SK-N-SH (cell line): ENCODE results near the gene LDAH. TPM values are rescaled to one million over a fixed set of nuclear protein-coding genes. Genes with fewer than 3 reads are reported as not detected.

Experiments used
- CTCF ChIA-PET: fragments of 300-600, 350-600 bp; formaldehyde crosslinking; extraction: SDS; loops from one replicate; lab custom pipeline; 2021; lab: Yijun Ruan, JAX
- POLR2A ChIA-PET: fragments of 350-600 bp; sonication (Branson Sonifier 250); formaldehyde crosslinking; extraction: SDS; loops from one replicate; lab custom pipeline; 2020; ENCODE audit warnings: antibody characterized with exemption, inconsistent platforms; lab: Yijun Ruan, JAX
- DNase-seq: peaks from one replicate; pipeline ENCODE4 v3.0.0; 2012
- H2AFZ ChIP-seq: fragments of 200-600 bp; sonication (generic); 2 replicates; pipeline ENCODE4 v1.8.1; 2016; ENCODE audit warnings: antibody characterized with exemption, mild to moderate bottlenecking, low read depth
- H3F3A ChIP-seq: fragments of 200-600 bp; sonication (generic); replicated peaks from 2 replicates; pipeline ENCODE3; 2016; ENCODE audit warnings: antibody characterized with exemption, mild to moderate bottlenecking; ENCODE audit not compliant: insufficient read depth
- H3K27ac ChIP-seq, 2 experiments: fragments of 200-500 bp in 1 of 2; fragments of 200-600 bp in 1 of 2; sonication (Bioruptor generic) in 1 of 2; sonication (generic), shearing (Covaris generic) in 1 of 2; 2 replicates each; pipeline versions ENCODE4 v1.5.1 to v1.6.1; 2014 to 2016; ENCODE audit warnings: low read depth in 2 of 2, inconsistent platforms in 1 of 2, low read length in 1 of 2, mild to moderate bottlenecking in 1 of 2, mixed read lengths in 1 of 2
- H3K27me3 ChIP-seq: fragments of 200-600 bp; sonication (generic), shearing (Covaris generic); 2 replicates; pipeline ENCODE4 v1.6.1; 2016; ENCODE audit warnings: mixed run types; ENCODE audit not compliant: insufficient read depth
- H3K36me3 ChIP-seq, 2 experiments: fragments of 200-500 bp in 1 of 2; fragments of 200-600 bp in 1 of 2; sonication (Bioruptor generic) in 1 of 2; sonication (generic) in 1 of 2; replicated peaks in 1 of 2; 2 replicates each; pipeline versions ENCODE3 to v1.5.1; 2014 to 2016; ENCODE audit warnings: low read length in 1 of 2, mild to moderate bottlenecking in 1 of 2; ENCODE audit not compliant: insufficient read depth in 2 of 2, control insufficient read depth in 1 of 2
- H3K4me1 ChIP-seq, 2 experiments: fragments of 200-500 bp in 1 of 2; fragments of 200-600 bp in 1 of 2; sonication (Bioruptor generic) in 1 of 2; sonication (generic), shearing (Covaris generic) in 1 of 2; 2 replicates each; pipeline versions ENCODE4 v1.5.1 to v1.6.1; 2014 to 2016; ENCODE audit warnings: low read depth in 1 of 2, low read length in 1 of 2, mixed run types in 1 of 2; ENCODE audit not compliant: insufficient read depth in 2 of 2, control insufficient read depth in 1 of 2
- H3K4me2 ChIP-seq: fragments of 200-600 bp; sonication (generic), shearing (Covaris generic); 2 replicates; pipeline ENCODE4 v1.6.1; 2017; ENCODE audit warnings: mixed run types
- H3K4me3 ChIP-seq, 2 experiments: fragments of 200-500 bp in 1 of 2; fragments of 200-600 bp in 1 of 2; sonication (Bioruptor generic) in 1 of 2; sonication (generic), shearing (Covaris generic) in 1 of 2; 2 replicates each; pipeline versions ENCODE4 v1.5.1 to v1.8.1; 2014 to 2016; ENCODE audit warnings: low read depth in 2 of 2, inconsistent platforms in 1 of 2, low read length in 1 of 2, mild to moderate bottlenecking in 1 of 2, mixed read lengths in 1 of 2, moderate library complexity in 1 of 2
- H3K79me2 ChIP-seq: fragments of 200-600 bp; sonication (generic); 2 replicates; pipeline ENCODE4 v1.8.1; 2017; ENCODE audit warnings: mild to moderate bottlenecking; ENCODE audit not compliant: insufficient read depth
- H3K9ac ChIP-seq: fragments of 200-600 bp; sonication (generic); 2 replicates; pipeline ENCODE4 v1.6.1; 2017; ENCODE audit warnings: mixed run types
- H3K9me2 ChIP-seq: fragments of 200-600 bp; sonication (generic); 2 replicates; pipeline ENCODE4 v1.6.1; 2017; ENCODE audit warnings: mixed run types
- H3K9me3 ChIP-seq: fragments of 200-600 bp; sonication (generic); 2 replicates; pipeline ENCODE4 v1.6.1; 2017; ENCODE audit warnings: mixed run types, mild to moderate bottlenecking, moderate library complexity
- H4K20me1 ChIP-seq: fragments of 200-600 bp; sonication (generic); 2 replicates; pipeline ENCODE4 v1.6.1; 2017; ENCODE audit warnings: mild to moderate bottlenecking, mixed run types; ENCODE audit not compliant: insufficient read depth
- EP300 ChIP-seq, 2 experiments: IDR thresholded peaks; 2 replicates each; pipeline versions ENCODE4 v1.4.0 to v1.6.1; 2012; ENCODE audit warnings: borderline replicate concordance in 1 of 2, low read depth in 1 of 2, low read length in 1 of 2
- FOXJ3 ChIP-seq: sonication (generic); formaldehyde crosslinking; IDR thresholded peaks from 2 replicates; pipeline ENCODE4 v1.5.1; 2020; ENCODE audit warnings: mild to moderate bottlenecking, missing genetic modification reagents
- FOXM1 ChIP-seq: IDR thresholded peaks from 2 replicates; pipeline ENCODE4 v1.4.0; 2012; ENCODE audit warnings: low read depth, mild to moderate bottlenecking
- GABPA ChIP-seq: IDR thresholded peaks from 2 replicates; pipeline ENCODE4 v1.4.0; 2012; ENCODE audit warnings: low read depth, mild to moderate bottlenecking
- GATA2 ChIP-seq: sonication (generic); formaldehyde crosslinking; IDR thresholded peaks from 2 replicates; pipeline ENCODE4 v1.5.0; 2020; ENCODE audit warnings: mild to moderate bottlenecking, missing genetic modification reagents
- NFIC ChIP-seq: IDR thresholded peaks from 2 replicates; pipeline ENCODE4 v1.4.0; 2012; ENCODE audit warnings: borderline replicate concordance
- NRF1 ChIP-seq: IDR thresholded peaks from 2 replicates; pipeline ENCODE4 v1.6.1; 2012; ENCODE audit warnings: low read depth, mild to moderate bottlenecking, low read length
- REST ChIP-seq: IDR thresholded peaks from 2 replicates; pipeline ENCODE4 v1.6.1; 2012; ENCODE audit warnings: mild to moderate bottlenecking, low read depth, low read length, moderate library complexity
- SIN3A ChIP-seq: IDR thresholded peaks from 2 replicates; pipeline ENCODE4 v1.6.1; 2012; ENCODE audit warnings: low read depth, mild to moderate bottlenecking, low read length, moderate library complexity, borderline replicate concordance
- SMC3 ChIP-seq: IDR thresholded peaks from 2 replicates; pipeline ENCODE4 v1.6.1; 2012; ENCODE audit warnings: low read depth, low read length, improper control_type of control experiment
- TEAD4 ChIP-seq: IDR thresholded peaks from 2 replicates; pipeline ENCODE4 v1.4.0; 2012; ENCODE audit warnings: mild to moderate bottlenecking, borderline replicate concordance; ENCODE audit not compliant: insufficient read depth
- USF2 ChIP-seq: fragments of 150-350 bp; IDR thresholded peaks from 2 replicates; pipeline ENCODE4 v1.6.1; 2017; ENCODE audit warnings: antibody characterized with exemption, low read length, low read depth, borderline replicate concordance
- polyA plus RNA-seq, 3 experiments: library from polyadenylated mRNA; depleted of rRNA; stranded (reverse); fragments of >200 nt; gene quantifications; 2 replicates each; pipeline ENCODE4 v1.2.3, GENCODE V29; 2012
- TF ChIP-seq, protein P1 (sequence below): fragments of 150-350 bp; IDR thresholded peaks from 2 replicates; pipeline ENCODE4 v1.6.1; 2016; ENCODE audit warnings: mild to moderate bottlenecking, low read depth, low read length

Gene LDAH
- polyA plus RNA-seq, 1 of the 3 experiments (the other 2 are of a cell fraction), result 12.7 TPM

- TF ChIP-seq EP300 (IDR thresholded peaks at IDR 0.05; ENCODE audit: borderline replicate concordance in 1 of 2, low read depth in 1 of 2, low read length in 1 of 2) (no peak), TEAD4 (no peak), FOXM1 (no peak), GATA2 (CRISPR knock-in tag) (no peak), REST (no peak), SIN3A (no peak), FOXJ3 (no peak), NRF1 (no peak), GABPA (no peak), USF2 (no peak), SMC3 (no peak), NFIC (no peak)
- TF ChIP-seq, protein P1, sequence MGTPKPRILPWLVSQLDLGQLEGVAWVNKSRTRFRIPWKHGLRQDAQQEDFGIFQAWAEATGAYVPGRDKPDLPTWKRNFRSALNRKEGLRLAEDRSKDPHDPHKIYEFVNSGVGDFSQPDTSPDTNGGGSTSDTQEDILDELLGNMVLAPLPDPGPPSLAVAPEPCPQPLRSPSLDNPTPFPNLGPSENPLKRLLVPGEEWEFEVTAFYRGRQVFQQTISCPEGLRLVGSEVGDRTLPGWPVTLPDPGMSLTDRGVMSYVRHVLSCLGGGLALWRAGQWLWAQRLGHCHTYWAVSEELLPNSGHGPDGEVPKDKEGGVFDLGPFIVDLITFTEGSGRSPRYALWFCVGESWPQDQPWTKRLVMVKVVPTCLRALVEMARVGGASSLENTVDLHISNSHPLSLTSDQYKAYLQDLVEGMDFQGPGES, result no peak
- Histone ChIP-seq H2AFZ (no peak overlapping the region), H3K4me1 (no peaks in the 10 kb centered on the region), H3K4me2 (no peak overlapping the region), H3K79me2 (no peaks in the 10 kb centered on the region), H3K27ac (no peak overlapping the region), H3K9me2 (no peaks in the 10 kb centered on the region), H3F3A (no peaks in the 10 kb centered on the region), H3K4me3 (no peak overlapping the region), H3K9ac (no peak overlapping the region), H3K27me3 (no peaks in the 10 kb centered on the region; the same call in 1 of the 2 replicates), H3K9me3 (no peaks in the 10 kb centered on the region), H4K20me1 (no peaks in the 10 kb centered on the region), H3K36me3 (no peaks in the 10 kb centered on the region)
- ChIA-PET CTCF (no interaction called here), POLR2A (no interaction called here)
- no peak for DNase-seq
Observed at GRCh38 chr2:20832606-20833005, 9.7 kb upstream of the LDAH start.
